ENCODE results near the gene PPFIBP1. TPM values are rescaled to one million over a fixed set of nuclear protein-coding genes. Genes with fewer than 3 reads are reported as not detected.
"Not testable (repeated sequence)": the region's sequence is repeated elsewhere in the genome, so short reads cannot be mapped to it uniquely, and the experiment has no call there.

The PPFIBP1 gene
- polyA plus RNA-seq, 2 of the 4 experiments (the other 2 are of a cell fraction), result 24.8 to 89.0 TPM

DNA sequence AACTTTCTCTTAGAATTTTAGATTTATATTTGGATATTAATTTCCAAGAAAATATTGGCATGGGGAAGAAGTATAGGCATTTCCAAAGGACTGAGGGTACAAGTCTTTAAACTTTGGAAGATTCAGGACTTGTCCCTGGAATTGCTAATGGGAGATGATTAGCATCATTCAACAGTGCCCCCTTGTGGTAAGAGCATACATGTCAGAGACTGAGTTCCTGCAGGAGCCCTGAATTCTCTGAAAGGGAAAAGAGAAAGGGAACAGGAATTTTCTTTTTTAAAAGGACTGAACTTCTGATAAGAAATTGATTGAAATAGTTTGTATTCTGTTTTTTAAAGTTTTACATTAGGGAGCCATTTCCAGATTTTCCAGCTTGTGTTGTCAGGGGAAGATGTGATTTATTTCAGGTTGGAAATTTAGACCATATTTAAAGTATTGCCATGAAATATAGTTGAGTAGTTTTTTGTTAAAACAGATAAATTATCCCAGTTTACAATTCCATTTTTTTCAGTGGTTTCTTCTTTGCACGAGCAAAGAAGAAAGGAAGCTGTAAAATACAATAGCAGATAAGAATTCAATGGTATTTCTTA, 128.3 kb downstream of the PPFIBP1 start:
- ChIA-PET POLR2A (no interaction called here), CTCF (interaction anchor here (0.7 to 1.9 kb wide), 26 partner anchors 10 to 310 kb away, joined by 3 to 27 read pairs (median 4); partner anchors contain the start of gene PPFIBP1)
- Histone ChIP-seq H3K27ac (no peak overlapping the region), H3K4me3 (no peak overlapping the region), H3K9me3 (no peaks in the 10 kb centered on the region), H3K4me2 (no peak overlapping the region), H3K4me1 (no peaks in the 10 kb centered on the region)
- peak; percentile 86 to 88 for TF ChIP-seq RAD21 (conservative IDR thresholded peaks at IDR 0.05 in 1 of 2, IDR thresholded peaks at IDR 0.05 in 1 of 2)
- TF ChIP-seq SMC3 (IDR thresholded peaks at IDR 0.05), result peak; percentile 75
- TF ChIP-seq ESRRA (IDR thresholded peaks at IDR 0.05; ENCODE audit: borderline replicate concordance, low read length), result no peak
- no peak for TF ChIP-seq ZSCAN20 (CRISPR knock-in tag; IDR thresholded peaks at IDR 0.05)
- TF ChIP-seq, protein P1, sequence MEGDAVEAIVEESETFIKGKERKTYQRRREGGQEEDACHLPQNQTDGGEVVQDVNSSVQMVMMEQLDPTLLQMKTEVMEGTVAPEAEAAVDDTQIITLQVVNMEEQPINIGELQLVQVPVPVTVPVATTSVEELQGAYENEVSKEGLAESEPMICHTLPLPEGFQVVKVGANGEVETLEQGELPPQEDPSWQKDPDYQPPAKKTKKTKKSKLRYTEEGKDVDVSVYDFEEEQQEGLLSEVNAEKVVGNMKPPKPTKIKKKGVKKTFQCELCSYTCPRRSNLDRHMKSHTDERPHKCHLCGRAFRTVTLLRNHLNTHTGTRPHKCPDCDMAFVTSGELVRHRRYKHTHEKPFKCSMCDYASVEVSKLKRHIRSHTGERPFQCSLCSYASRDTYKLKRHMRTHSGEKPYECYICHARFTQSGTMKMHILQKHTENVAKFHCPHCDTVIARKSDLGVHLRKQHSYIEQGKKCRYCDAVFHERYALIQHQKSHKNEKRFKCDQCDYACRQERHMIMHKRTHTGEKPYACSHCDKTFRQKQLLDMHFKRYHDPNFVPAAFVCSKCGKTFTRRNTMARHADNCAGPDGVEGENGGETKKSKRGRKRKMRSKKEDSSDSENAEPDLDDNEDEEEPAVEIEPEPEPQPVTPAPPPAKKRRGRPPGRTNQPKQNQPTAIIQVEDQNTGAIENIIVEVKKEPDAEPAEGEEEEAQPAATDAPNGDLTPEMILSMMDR (IDR thresholded peaks at IDR 0.05), result peak; percentile 93
- no peak for TF ChIP-seq JUN (IDR thresholded peaks at IDR 0.05)
- DNase-seq (ENCODE audit: low read depth in 1 of 2, low spot score in 1 of 2) (peak; percentile 70 to 82), ATAC-seq (peak; percentile 81 to 89; a peak in 5 of 6 replicates), FAIRE-seq (peak; percentile 23)
- 6% methylated on average over 1 of the region's 1 CpG for WGBS (ENCODE audit: missing lambda C conversion rate)

DNA sequence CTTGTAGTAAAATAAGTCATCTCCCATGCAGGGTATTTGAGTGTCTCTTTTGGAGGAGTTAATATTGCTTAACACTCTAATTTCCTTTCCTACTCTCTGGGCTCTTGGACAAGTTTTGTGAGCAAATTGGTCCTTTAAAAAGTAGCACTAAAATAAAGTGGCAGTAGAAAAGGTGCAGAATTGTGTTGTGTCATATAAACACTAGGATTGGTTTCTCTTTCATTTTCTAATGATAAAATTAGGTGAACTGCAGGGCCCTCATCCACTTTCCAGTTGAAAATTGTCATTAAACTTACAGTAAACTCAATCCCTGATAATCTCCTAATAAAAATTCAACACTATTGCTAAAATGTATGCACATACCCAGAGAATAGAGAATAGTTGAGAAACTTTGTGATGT, 129.7 kb downstream of the PPFIBP1 start:
- TF ChIP-seq JUN (IDR thresholded peaks at IDR 0.05) (no peak), PHF8 (IDR thresholded peaks at IDR 0.05; ENCODE audit: borderline replicate concordance, low read depth) (no peak), FOSL2 (IDR thresholded peaks at IDR 0.05) (no peak), FOSL2 (CRISPR knock-in tag; IDR thresholded peaks at IDR 0.05) (no peak), TP53 (CRISPR knock-in tag; IDR thresholded peaks at IDR 0.05) (no peak), RCOR1 (IDR thresholded peaks at IDR 0.05; ENCODE audit: low read depth, low read length) (no peak), MYC (IDR thresholded peaks at IDR 0.05; ENCODE audit: borderline replicate concordance, low read length) (no peak), POLR2AphosphoS2 (conservative IDR thresholded peaks at IDR 0.05; ENCODE audit: low read length) (no peak), RNF2 (IDR thresholded peaks at IDR 0.05; ENCODE audit: borderline replicate concordance, low read depth) (no peak), MAZ (IDR thresholded peaks at IDR 0.05; ENCODE audit: borderline replicate concordance, low read depth, low read length) (no peak), JUNB (IDR thresholded peaks at IDR 0.05) (no peak), CHD2 (IDR thresholded peaks at IDR 0.05; ENCODE audit: low read length, partially characterized antibody) (no peak), ZFP36 (IDR thresholded peaks at IDR 0.05; ENCODE audit: borderline replicate concordance, partially characterized antibody) (no peak), EHF (CRISPR knock-in tag; IDR thresholded peaks at IDR 0.05) (no peak)
- TF ChIP-seq, protein P2, sequence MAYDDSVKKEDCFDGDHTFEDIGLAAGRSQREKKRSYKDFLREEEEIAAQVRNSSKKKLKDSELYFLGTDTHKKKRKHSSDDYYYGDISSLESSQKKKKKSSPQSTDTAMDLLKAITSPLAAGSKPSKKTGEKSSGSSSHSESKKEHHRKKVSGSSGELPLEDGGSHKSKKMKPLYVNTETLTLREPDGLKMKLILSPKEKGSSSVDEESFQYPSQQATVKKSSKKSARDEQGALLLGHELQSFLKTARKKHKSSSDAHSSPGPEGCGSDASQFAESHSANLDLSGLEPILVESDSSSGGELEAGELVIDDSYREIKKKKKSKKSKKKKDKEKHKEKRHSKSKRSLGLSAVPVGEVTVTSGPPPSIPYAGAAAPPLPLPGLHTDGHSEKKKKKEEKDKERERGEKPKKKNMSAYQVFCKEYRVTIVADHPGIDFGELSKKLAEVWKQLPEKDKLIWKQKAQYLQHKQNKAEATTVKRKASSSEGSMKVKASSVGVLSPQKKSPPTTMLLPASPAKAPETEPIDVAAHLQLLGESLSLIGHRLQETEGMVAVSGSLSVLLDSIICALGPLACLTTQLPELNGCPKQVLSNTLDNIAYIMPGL (CRISPR knock-in tag; IDR thresholded peaks at IDR 0.05; ENCODE audit: borderline replicate concordance), result no peak
- TF ChIP-seq, protein P3, sequence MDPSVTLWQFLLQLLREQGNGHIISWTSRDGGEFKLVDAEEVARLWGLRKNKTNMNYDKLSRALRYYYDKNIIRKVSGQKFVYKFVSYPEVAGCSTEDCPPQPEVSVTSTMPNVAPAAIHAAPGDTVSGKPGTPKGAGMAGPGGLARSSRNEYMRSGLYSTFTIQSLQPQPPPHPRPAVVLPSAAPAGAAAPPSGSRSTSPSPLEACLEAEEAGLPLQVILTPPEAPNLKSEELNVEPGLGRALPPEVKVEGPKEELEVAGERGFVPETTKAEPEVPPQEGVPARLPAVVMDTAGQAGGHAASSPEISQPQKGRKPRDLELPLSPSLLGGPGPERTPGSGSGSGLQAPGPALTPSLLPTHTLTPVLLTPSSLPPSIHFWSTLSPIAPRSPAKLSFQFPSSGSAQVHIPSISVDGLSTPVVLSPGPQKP (IDR thresholded peaks at IDR 0.05; ENCODE audit: low read depth, low read length), result no peak
- TF ChIP-seq, protein P4, sequence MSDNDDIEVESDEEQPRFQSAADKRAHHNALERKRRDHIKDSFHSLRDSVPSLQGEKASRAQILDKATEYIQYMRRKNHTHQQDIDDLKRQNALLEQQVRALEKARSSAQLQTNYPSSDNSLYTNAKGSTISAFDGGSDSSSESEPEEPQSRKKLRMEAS (IDR thresholded peaks at IDR 0.05), result no peak
- TF ChIP-seq, protein P5, sequence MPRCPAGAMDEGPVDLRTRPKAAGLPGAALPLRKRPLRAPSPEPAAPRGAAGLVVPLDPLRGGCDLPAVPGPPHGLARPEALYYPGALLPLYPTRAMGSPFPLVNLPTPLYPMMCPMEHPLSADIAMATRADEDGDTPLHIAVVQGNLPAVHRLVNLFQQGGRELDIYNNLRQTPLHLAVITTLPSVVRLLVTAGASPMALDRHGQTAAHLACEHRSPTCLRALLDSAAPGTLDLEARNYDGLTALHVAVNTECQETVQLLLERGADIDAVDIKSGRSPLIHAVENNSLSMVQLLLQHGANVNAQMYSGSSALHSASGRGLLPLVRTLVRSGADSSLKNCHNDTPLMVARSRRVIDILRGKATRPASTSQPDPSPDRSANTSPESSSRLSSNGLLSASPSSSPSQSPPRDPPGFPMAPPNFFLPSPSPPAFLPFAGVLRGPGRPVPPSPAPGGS (IDR thresholded peaks at IDR 0.05), result no peak
- TF ChIP-seq, protein P6, sequence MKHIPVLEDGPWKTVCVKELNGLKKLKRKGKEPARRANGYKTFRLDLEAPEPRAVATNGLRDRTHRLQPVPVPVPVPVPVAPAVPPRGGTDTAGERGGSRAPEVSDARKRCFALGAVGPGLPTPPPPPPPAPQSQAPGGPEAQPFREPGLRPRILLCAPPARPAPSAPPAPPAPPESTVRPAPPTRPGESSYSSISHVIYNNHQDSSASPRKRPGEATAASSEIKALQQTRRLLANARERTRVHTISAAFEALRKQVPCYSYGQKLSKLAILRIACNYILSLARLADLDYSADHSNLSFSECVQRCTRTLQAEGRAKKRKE (CRISPR knock-in tag; IDR thresholded peaks at IDR 0.05; ENCODE audit: low read depth), result no peak
- no peak overlapping the region for H3K4me2 ChIP-seq
- H3K4me3 ChIP-seq, result no peak overlapping the region
- ATAC-seq (no peak), FAIRE-seq (no peak), DNase-seq (ENCODE audit: low read depth in 1 of 2, low spot score in 1 of 2) (no peak)
- ChIA-PET CTCF (interaction anchor here (0.7 to 2.4 kb wide), 6 partner anchors 9 to 237 kb away, joined by 3 to 27 read pairs (median 5); no protein-coding TSS in a partner anchor), POLR2A (no interaction called here)
- no peaks in the 10 kb centered on the region for H3K9me3 ChIP-seq
- no peak overlapping the region for H3K27ac ChIP-seq
- no peaks in the 10 kb centered on the region for H3K4me1 ChIP-seq

DNA sequence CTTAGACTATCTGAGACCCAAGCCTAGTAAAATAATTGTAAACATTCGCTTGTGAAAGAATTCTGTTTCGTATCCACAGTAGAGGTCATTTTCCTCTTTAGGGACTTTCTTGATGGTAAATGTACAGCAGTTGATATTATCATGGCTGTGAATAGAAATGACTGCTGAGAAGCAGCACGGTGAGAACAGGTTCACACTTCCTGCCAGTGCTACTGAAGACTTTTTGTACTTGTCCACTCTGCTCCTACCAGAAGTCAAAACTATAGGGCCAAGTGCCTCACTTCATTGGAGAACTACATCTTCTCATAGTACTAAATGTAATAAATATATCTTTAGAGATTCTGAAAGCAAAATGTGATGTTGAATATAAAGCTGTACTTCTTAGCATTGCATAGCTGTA, 131.5 kb downstream of the PPFIBP1 start:
- CTCF ChIA-PET, result interaction anchor here (2.4 kb wide), 1 partner anchor 221 kb away, joined by 5 read pairs; no protein-coding TSS in a partner anchor
- H3K4me2 ChIP-seq; ATAC-seq; POLR2A ChIA-PET; DNase-seq (ENCODE audit: low read depth in 1 of 2, low spot score in 1 of 2); H3K9me3 ChIP-seq; H3K4me1 ChIP-seq; H3K27ac ChIP-seq; H3K4me3 ChIP-seq: not testable (repeated sequence)
- 90% methylated on average over 3 of the region's 3 CpGs for WGBS (ENCODE audit: missing lambda C conversion rate)
- peak; percentile 90 for FAIRE-seq

Data from A549 (cell line).